Trophoblast cell (in vitro differentiated cells and primary cell): ENCODE measurements around the gene ANKS1B.

Source experiments
- DNase-seq, 2 donors: peaks; one replicate each; pipeline ENCODE4 v3.0.0-alpha.2; 2016
- H2AFZ ChIP-seq: 2 replicates; pipeline ENCODE4 v1.6.1; 2013; ENCODE audit warnings: low read length, moderate library complexity, mild to moderate bottlenecking; ENCODE audit not compliant: insufficient read depth, poor library complexity
- H2AK5ac ChIP-seq: 2 replicates; pipeline ENCODE4 v1.6.1; 2013; ENCODE audit warnings: mild to moderate bottlenecking, low read length
- H2BK120ac ChIP-seq: 2 replicates; pipeline ENCODE4 v1.6.1; 2013; ENCODE audit warnings: low read length, mild to moderate bottlenecking, moderate library complexity; ENCODE audit not compliant: insufficient read depth, poor library complexity
- H2BK12ac ChIP-seq: 2 replicates; pipeline ENCODE4 v1.6.1; 2013; ENCODE audit warnings: mild to moderate bottlenecking, low read length, moderate library complexity
- H2BK5ac ChIP-seq: 2 replicates; pipeline ENCODE4 v1.6.1; 2013; ENCODE audit warnings: low read length, low read depth, moderate library complexity, mild to moderate bottlenecking; ENCODE audit not compliant: poor library complexity
- H3K14ac ChIP-seq: 2 replicates; pipeline ENCODE4 v1.6.1; 2013; ENCODE audit warnings: mild to moderate bottlenecking, low read length
- H3K18ac ChIP-seq: 2 replicates; pipeline ENCODE4 v1.6.1; 2013; ENCODE audit warnings: mild to moderate bottlenecking, low read length
- H3K23ac ChIP-seq: 2 replicates; pipeline ENCODE4 v1.6.1; 2013; ENCODE audit warnings: low read length
- H3K27ac ChIP-seq: 2 replicates; pipeline ENCODE4 v1.5.1; 2013; ENCODE audit warnings: low read depth, mild to moderate bottlenecking, inconsistent platforms, low read length, moderate library complexity
- H3K27me3 ChIP-seq: 2 replicates; pipeline ENCODE4 v1.6.1; 2013; ENCODE audit warnings: inconsistent platforms, mild to moderate bottlenecking, low read length, moderate library complexity; ENCODE audit not compliant: insufficient read depth
- H3K36me3 ChIP-seq, 2 experiments: 1 replicate in 1 of 2; 2 replicates in 1 of 2; pipeline ENCODE4 v1.6.1; 2013; ENCODE audit warnings: low read length in 2 of 2, mild to moderate bottlenecking in 2 of 2, moderate library complexity in 1 of 2; ENCODE audit not compliant: insufficient read depth in 2 of 2, control insufficient read depth in 1 of 2
- H3K4ac ChIP-seq: 2 replicates; pipeline ENCODE4 v1.6.1; 2013; ENCODE audit warnings: low read depth, mild to moderate bottlenecking, low read length, moderate library complexity
- H3K4me1 ChIP-seq, 2 experiments: 1 replicate in 1 of 2; 2 replicates in 1 of 2; pipeline ENCODE4 v1.6.1; 2013; ENCODE audit warnings: low read length in 2 of 2, mild to moderate bottlenecking in 2 of 2, moderate library complexity in 1 of 2; ENCODE audit not compliant: insufficient read depth in 2 of 2, control insufficient read depth in 1 of 2
- H3K4me2 ChIP-seq: 2 replicates; pipeline ENCODE4 v1.6.1; 2013; ENCODE audit warnings: inconsistent platforms, mild to moderate bottlenecking, low read length, moderate library complexity
- H3K4me3 ChIP-seq: 2 replicates; pipeline ENCODE4 v1.5.1; 2013; ENCODE audit warnings: mild to moderate bottlenecking, low read depth, low read length, inconsistent platforms
- H3K79me1 ChIP-seq: one replicate; pipeline ENCODE4 v1.6.1; 2013; ENCODE audit warnings: low read length
- H3K79me2 ChIP-seq: 2 replicates; pipeline ENCODE4 v1.6.1; 2013; ENCODE audit warnings: low read length, mild to moderate bottlenecking; ENCODE audit not compliant: control insufficient read depth, insufficient read depth, poor library complexity
- H3K9ac ChIP-seq: 2 replicates; pipeline ENCODE4 v1.6.1; 2013; ENCODE audit warnings: mild to moderate bottlenecking, low read length
- H3K9me3 ChIP-seq: 2 replicates; pipeline ENCODE4 v1.6.1; 2013; ENCODE audit warnings: low read depth, mild to moderate bottlenecking, control low read depth, inconsistent platforms, low read length; ENCODE audit not compliant: insufficient read depth
- H4K12ac ChIP-seq: 2 replicates; pipeline ENCODE4 v1.6.1; 2013; ENCODE audit warnings: low read depth, mild to moderate bottlenecking, low read length, moderate library complexity
- H4K8ac ChIP-seq: 2 replicates; pipeline ENCODE4 v1.6.1; 2013; ENCODE audit warnings: low read depth, mild to moderate bottlenecking, low read length, moderate library complexity
- H4K91ac ChIP-seq: one replicate; pipeline ENCODE4 v1.6.1; 2013; ENCODE audit warnings: low read depth, mild to moderate bottlenecking, low read length, moderate library complexity
- WGBS: extraction: QIAGEN DNeasy Blood & Tissue Kit; methylation state at CpG from one replicate; pipeline ENCODE4 v1.1.7; 2013; ENCODE audit warnings: missing lambda C conversion rate; ENCODE audit not compliant: insufficient read length, insufficient coverage; ENCODE audit errors: extremely low coverage; 5-methylcytosine and 5-hydroxymethylcytosine counted together

Gene ANKS1B

GRCh38 chr12:99176871-99177270 lies 807.9 kb downstream of the ANKS1B start:
- Histone ChIP-seq H3K4ac (no peak overlapping the region), H3K18ac (no peak overlapping the region), H4K91ac (no peak overlapping the region), H3K9ac (no peak overlapping the region), H4K12ac (no peak overlapping the region), H3K79me1 (no peaks in the 10 kb centered on the region), H3K27ac (no peak overlapping the region), H3K79me2 (no peaks in the 10 kb centered on the region), H3K36me3 (no peaks in the 10 kb centered on the region), H4K8ac (no peak overlapping the region), H3K23ac (no peak overlapping the region), H2AK5ac (no peak overlapping the region), H3K4me2 (no peak overlapping the region), H3K27me3 (no peaks in the 10 kb centered on the region), H2BK12ac (no peak overlapping the region), H3K4me3 (no peak overlapping the region), H3K9me3 (no peaks in the 10 kb centered on the region), H3K4me1 (no peaks in the 10 kb centered on the region), H2BK5ac (no peak overlapping the region), H2BK120ac (no peak overlapping the region), H3K14ac (no peak overlapping the region), H2AFZ (no peak overlapping the region)
- WGBS, result no CpG with 5 or more reads among the region's 4 CpGs
- DNase-seq, result no peak

- no peak for DNase-seq
- H3K9ac ChIP-seq, result no peak overlapping the region
These were observed 814.3 kb downstream of the ANKS1B start for GRCh38 chr12:99170461-99170860.

GRCh38 chr12:99170037-99170436 lies 814.7 kb downstream of the ANKS1B start:
- Histone ChIP-seq H2AK5ac (no peak overlapping the region), H4K91ac (no peak overlapping the region), H3K4me3 (no peak overlapping the region), H3K27me3 (no peaks in the 10 kb centered on the region), H3K18ac (no peak overlapping the region), H3K9me3 (no peaks in the 10 kb centered on the region), H3K4me1 (no peaks in the 10 kb centered on the region), H2BK12ac (no peak overlapping the region), H2AFZ (no peak overlapping the region), H3K4ac (no peak overlapping the region), H3K14ac (no peak overlapping the region), H3K79me1 (no peaks in the 10 kb centered on the region), H2BK5ac (no peak overlapping the region), H3K4me2 (no peak overlapping the region), H3K79me2 (no peaks in the 10 kb centered on the region), H3K23ac (no peak overlapping the region), H2BK120ac (no peak overlapping the region), H3K9ac (no peak overlapping the region), H3K27ac (no peak overlapping the region), H4K12ac (no peak overlapping the region), H4K8ac (no peak overlapping the region), H3K36me3 (no peaks in the 10 kb centered on the region)
- no CpG with 5 or more reads among the region's 2 CpGs for WGBS
- DNase-seq, result no peak

More at GRCh38 chr12:99170461-99170860, 814.3 kb downstream of the ANKS1B start:
- no peak overlapping the region for H2AK5ac ChIP-seq
- H3K4ac ChIP-seq, result no peak overlapping the region
- WGBS, result no CpG with 5 or more reads among the region's 5 CpGs
- no peaks in the 10 kb centered on the region for H3K79me1 ChIP-seq
- no peak overlapping the region for H2BK5ac ChIP-seq
- no peaks in the 10 kb centered on the region for H3K36me3 ChIP-seq
- no peak overlapping the region for H2BK120ac ChIP-seq
- H4K8ac ChIP-seq, result no peak overlapping the region
- H3K4me2 ChIP-seq, result no peak overlapping the region
- H3K23ac ChIP-seq, result no peak overlapping the region
- H3K4me1 ChIP-seq, result no peaks in the 10 kb centered on the region
- H3K27me3 ChIP-seq, result no peaks in the 10 kb centered on the region
- H3K79me2 ChIP-seq, result no peaks in the 10 kb centered on the region
- no peaks in the 10 kb centered on the region for H3K9me3 ChIP-seq
- no peak overlapping the region for H3K14ac ChIP-seq
- no peak overlapping the region for H4K91ac ChIP-seq
- no peak overlapping the region for H3K4me3 ChIP-seq
- H3K18ac ChIP-seq, result no peak overlapping the region
- H2AFZ ChIP-seq, result no peak overlapping the region
- no peak overlapping the region for H4K12ac ChIP-seq
- no peak overlapping the region for H3K27ac ChIP-seq
- no peak overlapping the region for H2BK12ac ChIP-seq

GRCh38 chr12:99157946-99158345 lies 826.8 kb downstream of the ANKS1B start:
- no peak overlapping the region for H2BK12ac ChIP-seq
- no peaks in the 10 kb centered on the region for H3K4me1 ChIP-seq
- H3K36me3 ChIP-seq, result no peaks in the 10 kb centered on the region
- H3K23ac ChIP-seq, result no peak overlapping the region
- H4K91ac ChIP-seq, result no peak overlapping the region
- no peak overlapping the region for H3K18ac ChIP-seq
- H2AK5ac ChIP-seq, result no peak overlapping the region
- no peak overlapping the region for H2BK5ac ChIP-seq
- DNase-seq, result peak in 1 of 2 donors; percentile 50
- H3K4ac ChIP-seq, result no peak overlapping the region
- H4K8ac ChIP-seq, result no peak overlapping the region
- H3K14ac ChIP-seq, result no peak overlapping the region
- no peaks in the 10 kb centered on the region for H3K79me1 ChIP-seq
- no peak overlapping the region for H3K4me3 ChIP-seq
- no peaks in the 10 kb centered on the region for H3K27me3 ChIP-seq
- H3K4me2 ChIP-seq, result no peak overlapping the region
- WGBS, result no CpG with 5 or more reads among the region's 1 CpG
- no peak overlapping the region for H2AFZ ChIP-seq
- no peak overlapping the region for H3K9ac ChIP-seq
- H4K12ac ChIP-seq, result no peak overlapping the region
- no peak overlapping the region for H2BK120ac ChIP-seq
- H3K9me3 ChIP-seq, result no peaks in the 10 kb centered on the region
- H3K79me2 ChIP-seq, result no peaks in the 10 kb centered on the region
- no peak overlapping the region for H3K27ac ChIP-seq
